GM12892 (cell line): ENCODE measurements around the gene ZDHHC5.

ENCODE experiments used
- POLR2A ChIP-seq: IDR thresholded peaks from 2 replicates; pipeline ENCODE4 v1.6.1; 2011; ENCODE audit warnings: low read depth, low read length, control low read depth
- POLR2AphosphoS5 ChIP-seq: IDR thresholded peaks from 2 replicates; pipeline ENCODE4 v1.6.1; 2011; ENCODE audit warnings: low read depth, low read length, control low read depth
- TAF1 ChIP-seq: IDR thresholded peaks from 2 replicates; pipeline ENCODE4 v1.6.1; 2011; ENCODE audit warnings: low read depth, mild to moderate bottlenecking, control low read depth, low read length, borderline replicate concordance

DNA sequence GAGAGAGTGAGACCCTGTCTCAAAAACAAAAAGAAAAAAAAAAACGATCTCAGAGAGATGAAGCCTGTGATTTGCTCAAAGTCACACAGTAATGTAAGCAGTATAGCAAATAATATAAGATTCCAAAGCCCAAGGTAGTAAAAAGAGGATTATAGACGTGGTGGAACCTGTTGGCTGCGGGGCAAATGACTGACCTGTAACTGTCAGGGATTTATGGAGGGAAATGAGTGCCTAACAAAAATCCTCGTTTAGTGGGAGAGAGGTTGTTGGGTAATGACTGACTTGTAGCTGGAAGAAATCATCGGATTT, 11.1 kb upstream of the ZDHHC5 start:
- TF ChIP-seq POLR2A (no peak), POLR2AphosphoS5 (no peak), TAF1 (no peak)
